Neural cell (in vitro differentiated cells): ENCODE results near the gene SLC66A1. TPM values are rescaled to one million over a fixed set of nuclear protein-coding genes. Genes with fewer than 3 reads are reported as not detected.

Experiments
- H2AFZ ChIP-seq: fragments of 200-600, 300-800 bp; sonication (generic), shearing (Covaris generic); 2 replicates; pipeline ENCODE4 v1.6.0; 2014; ENCODE audit warnings: low read depth, mild to moderate bottlenecking, antibody characterized with exemption, low read length, moderate library complexity
- H3F3A ChIP-seq: fragments of 200-600 bp; shearing (Covaris generic); 2 replicates; pipeline ENCODE4 v1.6.1; 2016; ENCODE audit warnings: mild to moderate bottlenecking, moderate library complexity, mixed read lengths, antibody characterized with exemption, low read length; ENCODE audit not compliant: insufficient read depth, poor library complexity, severe bottlenecking
- H3K27ac ChIP-seq: fragments of 200-600, 300-800 bp; sonication (generic), shearing (Covaris generic); 2 replicates; pipeline ENCODE4 v1.5.1; 2014; ENCODE audit warnings: mild to moderate bottlenecking, low read length, moderate library complexity
- H3K27me3 ChIP-seq: fragments of 300-800, 200-600 bp; sonication (generic), shearing (Covaris generic); 2 replicates; pipeline ENCODE4 v1.6.0; 2014; ENCODE audit warnings: mild to moderate bottlenecking, low read depth, low read length, moderate library complexity; ENCODE audit not compliant: insufficient read depth
- H3K36me3 ChIP-seq: fragments of 300-800, 200-600 bp; sonication (generic), shearing (Covaris generic); 2 replicates; pipeline ENCODE4 v1.5.1; 2014; ENCODE audit warnings: mild to moderate bottlenecking, antibody characterized with exemption, low read length, moderate library complexity; ENCODE audit not compliant: insufficient read depth
- H3K4me2 ChIP-seq: fragments of 300-800, 200-600 bp; sonication (generic), shearing (Covaris generic); 2 replicates; pipeline ENCODE4 v1.6.0; 2014; ENCODE audit warnings: mild to moderate bottlenecking, low read length
- H3K4me3 ChIP-seq: fragments of 300-800, 200-600 bp; sonication (generic), shearing (Covaris generic); 2 replicates; pipeline ENCODE4 v1.5.1; 2014; ENCODE audit warnings: mild to moderate bottlenecking, low read length, moderate library complexity
- H3K79me2 ChIP-seq: fragments of 200-600 bp; shearing (Covaris generic); replicated peaks from 2 replicates; pipeline ENCODE4 v1.6.0; 2014; ENCODE audit warnings: mild to moderate bottlenecking, low read length, moderate library complexity; ENCODE audit not compliant: insufficient read depth
- H3K9ac ChIP-seq: fragments of 300-800, 200-600 bp; sonication (generic), shearing (Covaris generic); 2 replicates; pipeline ENCODE4 v1.6.1; 2016; ENCODE audit warnings: mild to moderate bottlenecking, low read length, mixed read lengths
- H3K9me2 ChIP-seq: fragments of 200-600 bp; shearing (Covaris generic); 2 replicates; pipeline ENCODE4 v1.6.1; 2016; ENCODE audit warnings: mild to moderate bottlenecking, low read length, mixed read lengths; ENCODE audit not compliant: insufficient read depth
- H3K9me3 ChIP-seq: fragments of 200-600, 300-800 bp; sonication (generic), shearing (Covaris generic); 2 replicates; pipeline ENCODE4 v1.6.1; 2016; ENCODE audit warnings: mild to moderate bottlenecking, mixed run types, low read length, moderate library complexity, mixed read lengths
- H4K20me1 ChIP-seq: fragments of 200-600 bp; shearing (Covaris generic); 2 replicates; pipeline ENCODE4 v1.6.1; 2016; ENCODE audit warnings: mild to moderate bottlenecking, mixed run types; ENCODE audit not compliant: insufficient read depth
- CTCF ChIP-seq: fragments of 450-650 bp; IDR thresholded peaks from 2 replicates; pipeline ENCODE4 v1.5.1; 2014; ENCODE audit warnings: antibody characterized with exemption, mild to moderate bottlenecking, moderate library complexity; ENCODE audit not compliant: poor library complexity, severe bottlenecking
- EP300 ChIP-seq: fragments of 450-650 bp; conservative IDR thresholded peaks from 2 replicates; pipeline ENCODE4 v1.6.1; 2014; ENCODE audit warnings: antibody characterized with exemption, mild to moderate bottlenecking, moderate library complexity; ENCODE audit not compliant: poor library complexity, severe bottlenecking
- EZH2 ChIP-seq: fragments of 200-600, 300-800 bp; shearing (Covaris generic), sonication (generic); IDR thresholded peaks from 2 replicates; pipeline ENCODE4 v1.6.1; 2014; ENCODE audit warnings: antibody characterized with exemption, low read length, borderline replicate concordance, mild to moderate bottlenecking; ENCODE audit not compliant: insufficient read depth, poor library complexity, severe bottlenecking
- MXI1 ChIP-seq: fragments of 450-650 bp; conservative IDR thresholded peaks from 2 replicates; pipeline ENCODE4 v1.6.1; 2014; ENCODE audit warnings: antibody characterized with exemption, mild to moderate bottlenecking; ENCODE audit not compliant: poor library complexity, severe bottlenecking
- POLR2AphosphoS5 ChIP-seq: IDR thresholded peaks from 2 replicates; pipeline ENCODE4 v1.6.1; 2012
- RAD21 ChIP-seq: fragments of 450-650 bp; conservative IDR thresholded peaks from 2 replicates; pipeline ENCODE4 v1.6.1; 2014; ENCODE audit warnings: antibody characterized with exemption, mild to moderate bottlenecking, moderate library complexity
- REST ChIP-seq: IDR thresholded peaks from 2 replicates; pipeline ENCODE4 v1.6.1; 2012; ENCODE audit warnings: borderline replicate concordance
- SMC3 ChIP-seq: fragments of 450-650 bp; conservative IDR thresholded peaks from 2 replicates; pipeline ENCODE4 v1.6.1; 2014; ENCODE audit warnings: antibody characterized with exemption, mild to moderate bottlenecking, moderate library complexity; ENCODE audit not compliant: poor library complexity
- TAF1 ChIP-seq: IDR thresholded peaks from 2 replicates; pipeline ENCODE4 v1.6.1; 2012; ENCODE audit warnings: low read depth
- polyA plus RNA-seq: library from polyadenylated mRNA; depleted of rRNA; stranded (reverse); fragments of >200 nt; gene quantifications from 2 replicates; pipeline ENCODE4 v1.2.3, GENCODE V29; 2014

SLC66A1 gene
- polyA plus RNA-seq, 1 donor from 2014 or later, result 31.8 TPM

GRCh38 chr1:19351873-19352272 lies 39.7 kb downstream of the SLC66A1 start:
- H3K27ac ChIP-seq, result no peak overlapping the region
- no peaks in the 10 kb centered on the region for H4K20me1 ChIP-seq

GRCh38 chr1:19352839-19353238 lies 40.7 kb downstream of the SLC66A1 start:
- Histone ChIP-seq H2AFZ (no peak overlapping the region), H3K9ac (no peak overlapping the region), H3K27me3 (no peaks in the 10 kb centered on the region), H3K4me3 (no peak overlapping the region), H4K20me1 (no peaks in the 10 kb centered on the region), H3K27ac (no peak overlapping the region), H3K9me2 (no peaks in the 10 kb centered on the region), H3K79me2 (no peaks in the 10 kb centered on the region), H3K4me2 (no peak overlapping the region), H3K9me3 (no peaks in the 10 kb centered on the region), H3F3A (no peaks in the 10 kb centered on the region), H3K36me3 (no peaks in the 10 kb centered on the region)
- no peak for TF ChIP-seq EZH2
- TF ChIP-seq SMC3, result no peak
- TF ChIP-seq MXI1, result no peak
- no peak for TF ChIP-seq RAD21
- TF ChIP-seq TAF1, result no peak

More at GRCh38 chr1:19351873-19352272, 39.7 kb downstream of the SLC66A1 start:
- Histone ChIP-seq H3F3A (no peaks in the 10 kb centered on the region), H2AFZ (no peak overlapping the region), H3K4me2 (no peak overlapping the region), H3K36me3 (no peaks in the 10 kb centered on the region), H3K79me2 (no peaks in the 10 kb centered on the region), H3K9ac (no peak overlapping the region), H3K4me3 (no peak overlapping the region), H3K9me2 (no peaks in the 10 kb centered on the region), H3K9me3 (no peaks in the 10 kb centered on the region), H3K27me3 (no peaks in the 10 kb centered on the region)
- TF ChIP-seq TAF1 (no peak), SMC3 (no peak), MXI1 (no peak), REST (no peak), CTCF (no peak), POLR2AphosphoS5 (no peak)

GRCh38 chr1:19353596-19353995 lies 41.5 kb downstream of the SLC66A1 start:
- no peak for TF ChIP-seq POLR2AphosphoS5
- no peak for TF ChIP-seq REST
- no peak for TF ChIP-seq EZH2
- no peak for TF ChIP-seq CTCF
- TF ChIP-seq EP300, result no peak
- TF ChIP-seq TAF1, result no peak
- TF ChIP-seq SMC3, result no peak
- TF ChIP-seq MXI1, result no peak
- Histone ChIP-seq H3K9me2 (no peaks in the 10 kb centered on the region), H3K27ac (no peak overlapping the region), H4K20me1 (no peaks in the 10 kb centered on the region), H3F3A (no peaks in the 10 kb centered on the region), H3K4me2 (no peak overlapping the region), H3K27me3 (no peaks in the 10 kb centered on the region), H3K4me3 (no peak overlapping the region), H3K79me2 (no peaks in the 10 kb centered on the region), H3K9ac (no peak overlapping the region), H3K9me3 (no peaks in the 10 kb centered on the region), H3K36me3 (no peaks in the 10 kb centered on the region), H2AFZ (no peak overlapping the region)
